ENCODE results near the gene RCAN2.

DNA sequence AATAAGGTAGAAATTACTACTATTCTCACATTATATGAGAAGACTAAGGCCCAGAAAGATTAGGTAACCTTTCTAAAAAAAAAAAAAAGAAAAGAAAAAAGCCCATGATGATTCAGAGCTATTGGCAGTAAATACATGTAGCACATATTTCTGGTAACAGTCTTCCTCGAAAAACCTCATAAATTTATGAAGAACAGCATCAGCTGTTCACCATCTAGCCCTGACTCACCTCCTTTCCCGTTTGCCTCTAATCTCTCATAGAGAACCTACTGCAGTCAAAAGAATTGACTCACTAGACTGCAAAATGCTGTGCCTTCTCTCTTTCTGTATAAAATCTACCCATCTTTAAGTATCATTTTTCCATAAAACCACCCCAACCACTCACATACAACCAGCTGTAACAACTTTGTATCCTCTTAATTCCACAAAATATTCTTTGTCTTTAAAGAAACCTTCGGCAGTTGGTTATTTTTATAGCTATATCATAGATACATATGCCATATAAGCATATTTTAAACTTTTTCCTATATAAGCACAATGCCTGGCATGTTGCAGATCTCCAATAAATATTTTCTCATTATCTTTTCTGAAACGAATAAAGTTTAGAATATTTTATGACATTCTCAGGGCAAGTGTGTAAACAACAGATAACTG is 167.8 kb downstream of the RCAN2 start:
- TF ChIP-seq, protein P1, sequence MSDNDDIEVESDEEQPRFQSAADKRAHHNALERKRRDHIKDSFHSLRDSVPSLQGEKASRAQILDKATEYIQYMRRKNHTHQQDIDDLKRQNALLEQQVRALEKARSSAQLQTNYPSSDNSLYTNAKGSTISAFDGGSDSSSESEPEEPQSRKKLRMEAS (IDR thresholded peaks at IDR 0.05; ENCODE audit: insufficient read depth, insufficient read length) = no peak
- TF ChIP-seq, protein P2, sequence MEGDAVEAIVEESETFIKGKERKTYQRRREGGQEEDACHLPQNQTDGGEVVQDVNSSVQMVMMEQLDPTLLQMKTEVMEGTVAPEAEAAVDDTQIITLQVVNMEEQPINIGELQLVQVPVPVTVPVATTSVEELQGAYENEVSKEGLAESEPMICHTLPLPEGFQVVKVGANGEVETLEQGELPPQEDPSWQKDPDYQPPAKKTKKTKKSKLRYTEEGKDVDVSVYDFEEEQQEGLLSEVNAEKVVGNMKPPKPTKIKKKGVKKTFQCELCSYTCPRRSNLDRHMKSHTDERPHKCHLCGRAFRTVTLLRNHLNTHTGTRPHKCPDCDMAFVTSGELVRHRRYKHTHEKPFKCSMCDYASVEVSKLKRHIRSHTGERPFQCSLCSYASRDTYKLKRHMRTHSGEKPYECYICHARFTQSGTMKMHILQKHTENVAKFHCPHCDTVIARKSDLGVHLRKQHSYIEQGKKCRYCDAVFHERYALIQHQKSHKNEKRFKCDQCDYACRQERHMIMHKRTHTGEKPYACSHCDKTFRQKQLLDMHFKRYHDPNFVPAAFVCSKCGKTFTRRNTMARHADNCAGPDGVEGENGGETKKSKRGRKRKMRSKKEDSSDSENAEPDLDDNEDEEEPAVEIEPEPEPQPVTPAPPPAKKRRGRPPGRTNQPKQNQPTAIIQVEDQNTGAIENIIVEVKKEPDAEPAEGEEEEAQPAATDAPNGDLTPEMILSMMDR (IDR thresholded peaks at IDR 0.05; ENCODE audit: extremely low read depth in 1 of 2, insufficient read depth in 1 of 2, low read depth in 1 of 2, low read length in 2 of 2) = no peak
- TF ChIP-seq POLR2AphosphoS5 (IDR thresholded peaks at IDR 0.05; ENCODE audit: insufficient read depth, low read depth, low read length) (no peak), POLR2A (IDR thresholded peaks at IDR 0.05; ENCODE audit: low read depth, low read length) (no peak), EZH2 (IDR thresholded peaks at IDR 0.05; ENCODE audit: borderline replicate concordance, low read depth, low read length, severe bottlenecking) (no peak), JUN (IDR thresholded peaks at IDR 0.05; ENCODE audit: borderline replicate concordance, insufficient read depth, insufficient read length, low read depth) (no peak), GATA2 (IDR thresholded peaks at IDR 0.05; ENCODE audit: insufficient read depth, insufficient read length, low read depth, low read length) (no peak), FOS (IDR thresholded peaks at IDR 0.05; ENCODE audit: borderline replicate concordance, insufficient read depth, low read length) (no peak), MYC (IDR thresholded peaks at IDR 0.05; ENCODE audit: low read depth, low read length) (no peak)
